ENCODE data around the gene TOMM7.
"Not testable (repeated sequence)": the region's sequence is repeated elsewhere in the genome, so short reads cannot be mapped to it uniquely, and the experiment has no call there.

TOMM7 gene

GRCh38 chr7:22854158-22855048 is 31.8 kb upstream of the TOMM7 start:
- peak; percentile 63 for DNase-seq (ENCODE audit: low read depth)
- H3K4me3 ChIP-seq (ENCODE audit: low read depth, low read length) = peak overlapping the region; percentile 67

DNA sequence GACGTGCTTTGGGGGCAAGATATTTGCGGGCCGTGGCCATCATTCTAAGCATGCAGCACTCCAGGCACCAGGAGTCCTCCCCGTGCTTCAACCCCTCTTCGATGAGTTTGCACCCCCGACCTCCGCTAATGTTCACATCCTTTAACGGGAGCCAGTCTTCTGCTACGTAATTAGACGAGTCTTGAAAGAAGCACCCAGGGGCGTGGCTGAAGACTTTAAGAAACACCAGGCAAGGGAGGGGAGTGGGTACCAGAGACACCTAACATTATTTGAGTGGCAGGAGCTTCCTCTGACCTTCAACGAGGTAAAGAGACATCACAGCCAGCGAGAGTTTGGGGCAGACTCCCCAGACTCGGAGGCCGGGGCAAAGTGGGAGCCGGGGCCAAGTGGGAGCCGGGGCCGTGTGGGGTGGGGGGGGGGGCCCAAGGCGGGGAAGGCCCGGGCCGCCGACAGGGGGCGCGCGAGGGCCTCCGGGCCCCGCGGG is 31.1 kb upstream of the TOMM7 start:
- H3K4me3 ChIP-seq (ENCODE audit: low read depth, low read length) = peak overlapping the region; percentile 67
- in situ Hi-C loops (cut with HindIII; ENCODE audit: low sequenced_read_pairs) = loop anchor here (25.0 kb wide), 1 partner anchor 134 kb away; no protein-coding TSS in a partner anchor
- peak; percentile 54 for TF ChIP-seq CTCF (IDR thresholded peaks at IDR 0.05; ENCODE audit: low read depth, low read length, missing control alignments)
- DNase-seq (ENCODE audit: low read depth) = no peak

More at GRCh38 chr7:22854158-22855048, 31.8 kb upstream of the TOMM7 start:
- in situ Hi-C loops (cut with HindIII; ENCODE audit: low sequenced_read_pairs) = loop anchor here (5.0 to 25.0 kb wide), 2 partner anchors 133 to 272 kb away; no protein-coding TSS in a partner anchor
- no peak for TF ChIP-seq CTCF (IDR thresholded peaks at IDR 0.05; ENCODE audit: low read depth, low read length, missing control alignments)

DNA sequence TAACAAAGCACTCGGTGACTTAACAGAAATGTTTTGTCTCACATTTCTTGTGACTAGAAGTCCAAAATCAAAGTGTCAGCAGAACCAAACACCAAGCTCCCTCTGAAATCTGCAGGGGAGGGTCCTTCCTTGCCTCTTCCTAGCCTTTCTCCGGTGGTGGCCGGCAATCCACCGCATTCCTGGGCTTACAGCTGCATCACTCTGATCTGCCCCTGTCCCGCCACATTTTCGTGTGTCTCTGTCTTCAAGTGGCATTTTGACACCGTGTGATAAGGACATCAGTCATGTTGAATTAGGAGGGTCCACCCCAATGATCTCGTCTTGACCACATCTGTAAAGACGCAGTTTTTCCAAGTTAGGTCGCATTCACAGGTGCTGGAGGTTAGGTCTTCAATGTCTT is 30.5 kb upstream of the TOMM7 start:
- no peak overlapping the region for H3K4me3 ChIP-seq (ENCODE audit: low read depth, low read length)
- in situ Hi-C loops (cut with HindIII; ENCODE audit: low sequenced_read_pairs) = loop anchor here (25.0 kb wide), 1 partner anchor 134 kb away; no protein-coding TSS in a partner anchor

GRCh38 chr7:22851145-22851544 is 28.5 kb upstream of the TOMM7 start:
- H3K4me3 ChIP-seq (ENCODE audit: low read depth, low read length) = no peak overlapping the region
- no peak for DNase-seq (ENCODE audit: low read depth)
- in situ Hi-C loops (cut with HindIII; ENCODE audit: low sequenced_read_pairs) = loop anchor here (25.0 kb wide), 1 partner anchor 136 kb away; no protein-coding TSS in a partner anchor
- no peak for TF ChIP-seq CTCF (IDR thresholded peaks at IDR 0.05; ENCODE audit: low read depth, low read length, missing control alignments)

More for the DNA sequence above, 30.5 kb upstream of the TOMM7 start:
- TF ChIP-seq CTCF (IDR thresholded peaks at IDR 0.05; ENCODE audit: low read depth, low read length, missing control alignments) = no peak
- DNase-seq (ENCODE audit: low read depth) = no peak

GRCh38 chr7:22850394-22850793 is 27.7 kb upstream of the TOMM7 start:
- not testable (repeated sequence) for H3K4me3 ChIP-seq (ENCODE audit: low read depth, low read length); DNase-seq (ENCODE audit: low read depth)
- in situ Hi-C loops (cut with HindIII; ENCODE audit: low sequenced_read_pairs) = loop anchor here (25.0 kb wide), 1 partner anchor 137 kb away; no protein-coding TSS in a partner anchor

- H3K4me3 ChIP-seq (ENCODE audit: low read depth, low read length) = no peak overlapping the region
- TF ChIP-seq CTCF (IDR thresholded peaks at IDR 0.05; ENCODE audit: low read depth, low read length, missing control alignments) = no peak
- in situ Hi-C loops (cut with HindIII; ENCODE audit: low sequenced_read_pairs) = loop anchor here (25.0 kb wide), 1 partner anchor 138 kb away; no protein-coding TSS in a partner anchor
- DNase-seq (ENCODE audit: low read depth) = no peak
Measured at GRCh38 chr7:22849662-22850061, 27.0 kb upstream of the TOMM7 start.

DNA sequence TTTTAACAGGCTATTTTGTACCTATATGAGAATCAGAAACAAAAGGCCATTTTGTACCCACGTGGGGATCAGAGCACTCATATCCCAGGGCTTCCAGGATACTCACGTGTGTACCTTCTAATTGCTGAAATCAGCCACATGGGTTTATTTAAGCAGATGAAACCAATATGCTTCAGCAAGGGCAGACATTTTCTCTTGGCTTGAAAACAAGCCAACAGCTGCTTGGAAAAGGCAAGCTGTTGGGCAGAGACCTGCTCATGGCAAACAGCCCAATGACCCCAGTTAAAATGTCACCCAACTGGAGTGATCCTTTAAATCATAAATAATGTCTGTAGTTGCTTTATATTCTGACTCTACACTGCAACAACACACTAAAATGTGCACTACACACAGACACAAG is 26.5 kb upstream of the TOMM7 start:
- H3K4me3 ChIP-seq (ENCODE audit: low read depth, low read length) = no peak overlapping the region
- no peak for TF ChIP-seq CTCF (IDR thresholded peaks at IDR 0.05; ENCODE audit: low read depth, low read length, missing control alignments)
- DNase-seq (ENCODE audit: low read depth) = no peak
- in situ Hi-C loops (cut with HindIII; ENCODE audit: low sequenced_read_pairs) = no loop called here
